ENCODE results near the gene SSH3.

The SSH3 gene, protein sequence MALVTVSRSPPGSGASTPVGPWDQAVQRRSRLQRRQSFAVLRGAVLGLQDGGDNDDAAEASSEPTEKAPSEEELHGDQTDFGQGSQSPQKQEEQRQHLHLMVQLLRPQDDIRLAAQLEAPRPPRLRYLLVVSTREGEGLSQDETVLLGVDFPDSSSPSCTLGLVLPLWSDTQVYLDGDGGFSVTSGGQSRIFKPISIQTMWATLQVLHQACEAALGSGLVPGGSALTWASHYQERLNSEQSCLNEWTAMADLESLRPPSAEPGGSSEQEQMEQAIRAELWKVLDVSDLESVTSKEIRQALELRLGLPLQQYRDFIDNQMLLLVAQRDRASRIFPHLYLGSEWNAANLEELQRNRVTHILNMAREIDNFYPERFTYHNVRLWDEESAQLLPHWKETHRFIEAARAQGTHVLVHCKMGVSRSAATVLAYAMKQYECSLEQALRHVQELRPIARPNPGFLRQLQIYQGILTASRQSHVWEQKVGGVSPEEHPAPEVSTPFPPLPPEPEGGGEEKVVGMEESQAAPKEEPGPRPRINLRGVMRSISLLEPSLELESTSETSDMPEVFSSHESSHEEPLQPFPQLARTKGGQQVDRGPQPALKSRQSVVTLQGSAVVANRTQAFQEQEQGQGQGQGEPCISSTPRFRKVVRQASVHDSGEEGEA

DNA sequence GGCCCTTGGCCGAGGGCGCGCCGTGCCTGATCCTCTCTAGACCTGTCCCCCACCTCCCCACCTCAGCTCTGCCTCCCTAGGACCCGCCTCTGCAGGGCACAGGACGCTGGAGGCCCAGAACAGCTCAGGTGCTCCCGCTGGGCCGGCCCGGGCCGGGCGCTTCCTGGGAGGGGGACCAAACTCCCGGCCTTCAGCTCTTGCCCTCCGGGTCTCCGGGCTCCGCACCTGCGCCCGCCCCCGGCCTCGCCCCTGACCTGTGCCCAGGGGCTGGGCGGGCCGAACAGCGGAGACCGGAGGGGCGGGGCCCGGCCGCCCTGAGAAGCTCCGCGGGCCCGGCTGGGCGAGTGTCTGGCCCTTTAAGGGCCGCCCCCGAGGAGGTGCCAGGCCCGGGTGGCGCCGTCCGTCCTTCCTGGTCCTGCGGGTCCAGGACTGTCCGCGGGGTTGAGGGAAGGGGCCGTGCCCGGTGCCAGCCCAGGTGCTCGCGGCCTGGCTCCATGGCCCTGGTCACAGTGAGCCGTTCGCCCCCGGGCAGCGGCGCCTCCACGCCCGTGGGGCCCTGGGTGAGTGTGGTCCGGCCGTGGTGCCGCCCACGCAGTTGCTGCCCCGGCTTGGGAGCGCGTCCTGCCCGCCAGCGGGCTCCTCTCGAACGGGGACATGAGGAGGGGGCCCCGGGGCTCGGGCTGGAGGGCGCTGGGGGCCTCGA lies at the start of gene SSH3:
TSS of gene SSH3 (plus strand) at position 399 of the 703 bp plus-strand sequence. CDS start at position 495, 96 bp downstream.
- peak; percentile 64 for DNase-seq

DNA sequence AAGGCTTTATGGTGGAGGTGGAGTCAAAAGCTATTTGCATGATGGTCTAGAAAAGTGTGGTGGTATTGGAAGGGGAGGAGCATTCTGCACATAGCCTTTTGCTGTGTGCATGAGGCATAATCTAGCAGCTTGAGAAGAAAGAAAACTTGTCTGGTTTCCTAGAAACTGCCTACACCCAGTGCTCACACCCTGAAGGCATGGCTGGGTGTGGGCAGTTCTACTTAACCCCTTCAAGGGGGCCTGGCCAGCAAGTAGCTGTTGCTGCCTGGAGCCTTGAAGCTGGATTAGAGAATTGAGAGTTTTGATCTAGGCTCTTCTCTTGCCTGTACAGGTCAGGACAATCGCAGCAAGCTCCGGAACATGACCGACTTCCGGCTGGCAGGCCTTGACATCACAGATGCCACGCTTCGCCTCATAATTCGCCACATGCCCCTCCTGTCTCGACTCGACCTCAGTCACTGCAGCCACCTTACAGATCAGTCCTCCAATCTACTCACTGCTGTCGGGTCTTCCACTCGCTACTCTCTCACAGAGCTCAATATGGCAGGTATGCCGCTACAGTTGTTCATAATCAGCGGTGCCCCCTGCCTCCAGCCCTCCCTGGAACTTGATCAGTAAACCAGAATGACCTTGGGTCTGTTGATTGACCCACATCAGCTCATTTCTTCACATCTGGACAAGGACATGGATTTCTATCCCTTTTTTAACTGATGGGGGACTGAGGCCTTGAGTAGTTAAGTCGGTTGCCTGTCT lies 49.3 kb upstream of the SSH3 start:
- no peak for DNase-seq

DNA sequence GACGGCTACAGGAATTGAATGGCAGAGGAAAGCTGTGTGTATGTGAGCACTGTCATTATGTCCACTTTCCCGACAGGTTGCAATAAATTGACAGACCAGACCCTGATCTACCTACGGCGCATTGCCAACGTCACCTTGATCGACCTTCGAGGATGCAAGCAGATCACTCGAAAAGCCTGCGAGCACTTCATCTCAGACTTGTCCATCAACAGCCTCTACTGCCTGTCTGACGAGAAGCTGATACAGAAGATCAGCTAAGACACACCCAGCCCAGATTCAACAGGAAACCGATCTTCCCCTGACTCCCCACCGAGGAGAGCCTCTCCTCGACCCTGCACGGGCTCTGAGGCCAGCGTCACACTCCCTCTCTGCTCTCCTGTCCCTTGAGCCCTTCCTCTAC lies 48.5 kb upstream of the SSH3 start:
- no peak for DNase-seq

DNA sequence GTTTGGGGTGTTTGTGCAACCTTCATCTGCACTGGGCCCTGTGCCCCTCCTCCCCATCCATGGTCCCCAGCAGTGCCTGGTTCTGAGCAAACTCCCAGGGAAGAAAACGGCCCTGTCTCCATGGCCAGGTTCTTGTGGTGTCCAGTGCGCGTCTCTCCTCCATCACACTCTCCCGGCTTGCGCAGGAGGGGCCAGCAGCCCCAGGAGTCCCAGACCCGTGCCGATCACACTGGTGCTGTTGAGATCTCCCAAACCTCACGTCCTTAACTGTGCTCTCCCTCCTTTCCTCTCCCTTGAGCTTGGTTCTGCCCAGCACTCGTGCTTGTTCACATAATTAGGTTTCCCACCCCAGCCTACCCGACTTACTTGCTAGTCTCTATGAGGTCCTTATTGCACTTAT lies 48.0 kb upstream of the SSH3 start:
- no peak for DNase-seq

DNA sequence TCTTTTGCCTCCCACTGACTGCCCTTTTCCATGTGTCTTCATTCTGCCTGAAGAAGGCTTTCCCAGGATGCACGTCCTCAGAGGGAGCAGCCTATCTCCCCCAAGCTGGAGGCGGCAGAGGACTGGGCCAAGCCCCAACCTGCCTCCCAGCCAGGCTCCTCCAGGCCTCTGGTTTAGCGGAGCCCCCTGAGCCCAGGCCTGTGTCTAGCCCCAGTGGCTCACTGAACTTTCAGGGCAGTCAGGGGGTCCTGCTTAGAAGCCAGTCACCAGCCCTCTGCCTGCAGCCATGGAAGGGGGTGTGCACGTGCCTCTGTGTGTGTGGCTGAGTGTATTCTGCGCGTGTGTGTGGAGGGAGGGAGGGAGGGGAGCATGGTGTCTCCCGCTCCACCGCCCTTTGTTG lies 47.5 kb upstream of the SSH3 start:
- no peak for DNase-seq

DNA sequence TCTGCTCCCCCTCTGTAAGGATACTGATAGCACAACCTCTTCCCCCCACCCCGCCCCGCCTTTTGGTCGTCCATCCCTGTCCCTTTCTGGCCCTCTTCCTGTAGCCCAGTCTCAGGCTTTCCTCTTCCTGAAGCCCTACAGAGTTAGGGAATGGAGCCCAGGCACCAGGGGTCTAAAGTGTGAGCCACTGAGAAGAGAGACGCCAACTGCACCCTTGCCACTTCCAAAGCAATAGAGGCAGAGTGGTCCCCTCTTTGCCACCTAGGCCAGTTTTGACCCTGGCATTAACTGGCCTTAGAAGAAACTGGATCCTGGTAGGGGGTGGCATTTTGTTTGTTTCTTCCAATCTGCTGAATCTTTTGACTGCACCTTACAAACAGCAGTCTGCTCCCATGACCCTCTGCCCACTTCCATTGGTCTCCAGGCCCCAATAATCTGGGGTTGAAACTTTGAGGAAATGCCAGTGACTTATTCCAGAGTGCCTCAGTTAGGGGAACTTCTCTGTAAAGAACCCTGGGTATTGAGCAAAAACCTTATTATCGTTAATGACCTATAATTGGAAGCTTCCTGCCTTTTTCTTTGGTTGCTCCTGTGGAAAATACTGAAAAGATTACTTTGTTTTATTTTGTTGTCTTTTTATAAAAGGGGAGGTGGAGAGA lies 46.7 kb upstream of the SSH3 start:
- DNase-seq, result no peak

DNA sequence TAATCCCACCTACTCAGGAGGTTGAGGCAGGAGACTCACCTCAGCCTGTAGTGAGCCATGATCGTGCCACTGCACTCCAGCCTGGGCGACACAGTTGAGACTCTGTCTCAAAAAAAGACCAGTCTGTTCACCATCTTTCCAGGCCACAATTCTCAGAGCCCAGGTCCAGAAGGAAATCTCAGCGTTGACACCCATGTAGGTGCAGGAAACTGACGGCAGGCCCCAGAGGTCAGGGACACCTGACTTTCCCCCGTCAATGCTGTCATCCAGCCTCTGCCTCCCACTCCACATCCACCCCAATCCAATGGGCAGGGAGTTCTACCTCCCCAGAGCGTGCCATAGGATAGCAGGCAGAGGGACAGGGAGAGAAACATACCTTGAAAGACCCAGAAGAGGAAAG lies 42.9 kb upstream of the SSH3 start:
- no peak for DNase-seq

DNA sequence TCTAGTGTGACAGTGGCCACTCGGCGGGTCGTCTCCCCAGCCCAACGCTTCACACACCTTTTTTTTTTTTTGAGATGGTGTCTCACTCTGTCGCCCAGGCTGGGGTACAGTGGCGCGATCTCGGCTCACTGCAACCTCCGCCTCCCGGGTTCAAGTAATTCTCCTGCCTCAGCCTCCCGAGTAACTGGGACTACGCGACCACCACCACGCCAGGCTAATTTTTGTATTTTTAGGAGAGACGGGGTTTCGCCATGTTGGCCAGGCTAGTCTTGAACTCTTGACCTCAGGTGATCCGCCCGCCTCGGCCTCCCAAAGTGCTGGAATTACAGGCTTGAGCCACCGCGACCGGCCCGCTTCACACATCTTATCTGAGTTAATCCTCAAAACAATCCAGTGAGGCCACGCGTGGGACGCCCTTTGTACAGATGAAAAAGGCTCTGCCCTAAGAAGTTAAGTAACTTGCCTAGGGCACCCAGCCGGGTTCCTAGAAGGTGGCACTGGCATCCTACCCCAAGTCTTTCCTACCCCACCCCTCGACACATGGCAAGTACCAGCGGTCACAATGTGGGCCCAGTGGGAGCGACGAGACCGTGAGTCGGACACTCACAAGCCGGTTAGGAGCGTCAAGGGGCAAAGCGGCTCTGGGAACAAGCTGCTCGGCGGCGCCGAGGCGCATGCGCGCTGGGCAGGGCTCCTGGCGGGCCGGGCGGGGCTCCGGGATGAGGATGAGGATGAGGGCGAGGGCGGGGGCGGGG lies 42.3 kb upstream of the SSH3 start:
- DNase-seq, result peak; percentile 59

DNA sequence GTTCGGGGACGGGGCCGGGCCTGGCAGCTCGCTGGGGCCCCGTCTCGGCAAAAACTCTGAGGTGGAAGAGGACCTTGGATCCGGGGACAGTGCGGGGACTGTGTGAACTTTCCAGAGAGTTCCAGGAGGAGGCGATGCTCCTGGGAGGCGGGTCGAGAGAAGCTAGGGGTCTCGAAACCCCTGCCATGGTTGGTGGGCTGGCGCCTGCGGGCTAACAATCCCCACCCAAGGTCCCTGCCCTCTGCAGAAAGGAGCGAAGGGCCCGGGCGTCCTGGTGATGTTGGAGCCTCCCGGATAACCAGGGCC lies 41.7 kb upstream of the SSH3 start:
- no peak for DNase-seq

DNA sequence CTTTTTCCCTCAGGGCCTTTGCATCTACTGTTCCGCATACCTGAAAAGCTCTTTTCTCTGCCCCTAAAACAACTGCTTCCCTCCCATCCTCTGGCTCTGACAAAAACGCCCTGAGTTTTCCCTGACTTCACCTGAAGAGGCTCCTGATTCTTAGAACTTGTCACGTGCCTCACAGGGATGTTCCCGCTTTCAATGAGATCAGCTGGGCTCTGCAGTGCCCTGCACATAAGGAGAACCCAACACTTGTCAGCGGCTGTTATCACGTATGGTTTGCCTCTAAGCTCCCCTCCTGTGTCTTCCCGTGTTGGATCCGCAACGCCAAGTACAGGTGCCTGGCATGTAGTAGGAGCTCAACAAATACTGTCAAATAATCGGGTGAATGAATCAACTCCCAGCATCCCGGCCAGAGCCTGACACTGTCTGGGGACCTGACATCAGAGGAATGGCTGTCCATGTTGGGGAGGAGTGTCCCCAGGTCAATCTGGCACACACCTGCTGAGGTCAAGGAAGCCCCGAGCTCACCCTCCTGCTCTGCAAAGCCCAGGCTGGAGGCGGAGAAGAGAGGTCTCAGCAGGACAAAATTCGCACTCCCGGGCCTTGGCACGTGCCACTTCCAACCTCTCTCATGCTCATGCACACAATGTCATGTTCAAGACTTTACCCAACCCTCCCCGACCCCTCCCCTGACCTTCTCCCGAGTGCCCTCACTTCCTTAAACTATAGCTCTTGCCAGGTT lies 41.2 kb upstream of the SSH3 start:
- no peak for DNase-seq

DNA sequence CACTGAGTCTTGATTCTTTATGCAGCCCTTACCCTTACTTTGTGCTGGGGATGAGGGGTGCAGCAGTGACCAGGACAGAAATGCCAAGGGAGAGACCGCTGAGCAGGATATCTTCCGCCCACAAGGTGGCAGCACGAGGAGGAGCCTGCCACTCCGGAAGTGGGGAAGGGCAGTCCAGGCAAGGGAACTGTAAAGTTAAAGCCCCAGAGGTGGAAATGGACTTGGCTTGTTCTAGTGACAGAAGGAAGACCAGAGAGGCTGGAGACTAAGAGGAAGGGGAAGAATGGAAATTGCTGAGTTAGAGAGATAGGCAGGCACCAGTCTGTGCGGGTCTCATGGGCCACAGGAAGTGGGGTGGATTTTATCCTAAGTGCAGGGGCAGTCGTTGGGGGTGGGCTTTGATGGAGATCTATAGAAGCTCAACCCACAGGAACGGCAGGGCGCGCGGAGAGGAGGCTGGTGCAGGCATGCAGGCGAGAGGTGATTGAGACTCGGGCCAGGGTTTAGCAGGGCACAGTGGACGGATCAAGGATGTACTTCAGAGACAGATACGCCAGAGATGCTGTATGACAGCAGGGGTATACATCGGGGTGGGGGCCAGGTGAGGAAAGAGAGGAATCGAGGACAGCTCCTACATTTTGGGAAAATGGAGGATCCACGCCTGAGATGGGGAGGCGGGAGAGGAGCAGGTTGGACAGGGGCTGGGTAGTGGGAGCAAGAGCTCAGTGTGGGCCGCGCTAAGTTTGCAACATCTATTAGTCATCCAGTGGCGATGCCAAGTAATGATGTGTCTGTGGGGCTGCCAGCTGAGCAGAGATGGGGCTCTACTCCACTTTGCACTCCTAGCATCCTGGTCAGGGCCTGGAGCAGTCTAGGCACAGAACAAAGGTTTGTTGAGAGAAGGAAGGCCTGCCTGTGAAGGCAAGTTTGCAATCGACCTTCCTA lies 40.3 kb upstream of the SSH3 start:
- DNase-seq, result peak; percentile 84

DNA sequence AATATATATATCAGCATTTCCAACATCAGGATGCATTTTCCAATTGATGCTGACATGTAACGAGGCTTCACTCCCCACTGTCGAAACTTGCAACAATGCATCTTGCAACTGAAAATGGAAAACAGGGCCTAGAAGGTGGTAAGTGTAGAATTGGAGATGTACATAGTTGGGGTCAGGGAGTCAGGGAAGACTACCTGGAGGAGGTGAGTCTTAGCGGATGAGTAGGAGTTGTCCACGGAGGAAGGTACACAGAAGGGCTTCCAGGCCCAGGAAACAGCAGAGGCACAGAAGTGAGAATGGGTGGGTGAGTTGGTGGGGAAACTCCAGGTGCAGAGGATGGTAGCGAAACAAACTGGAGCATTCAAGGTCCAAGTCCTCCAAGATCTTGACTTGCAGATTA lies 39.1 kb upstream of the SSH3 start:
- DNase-seq, result no peak

DNA sequence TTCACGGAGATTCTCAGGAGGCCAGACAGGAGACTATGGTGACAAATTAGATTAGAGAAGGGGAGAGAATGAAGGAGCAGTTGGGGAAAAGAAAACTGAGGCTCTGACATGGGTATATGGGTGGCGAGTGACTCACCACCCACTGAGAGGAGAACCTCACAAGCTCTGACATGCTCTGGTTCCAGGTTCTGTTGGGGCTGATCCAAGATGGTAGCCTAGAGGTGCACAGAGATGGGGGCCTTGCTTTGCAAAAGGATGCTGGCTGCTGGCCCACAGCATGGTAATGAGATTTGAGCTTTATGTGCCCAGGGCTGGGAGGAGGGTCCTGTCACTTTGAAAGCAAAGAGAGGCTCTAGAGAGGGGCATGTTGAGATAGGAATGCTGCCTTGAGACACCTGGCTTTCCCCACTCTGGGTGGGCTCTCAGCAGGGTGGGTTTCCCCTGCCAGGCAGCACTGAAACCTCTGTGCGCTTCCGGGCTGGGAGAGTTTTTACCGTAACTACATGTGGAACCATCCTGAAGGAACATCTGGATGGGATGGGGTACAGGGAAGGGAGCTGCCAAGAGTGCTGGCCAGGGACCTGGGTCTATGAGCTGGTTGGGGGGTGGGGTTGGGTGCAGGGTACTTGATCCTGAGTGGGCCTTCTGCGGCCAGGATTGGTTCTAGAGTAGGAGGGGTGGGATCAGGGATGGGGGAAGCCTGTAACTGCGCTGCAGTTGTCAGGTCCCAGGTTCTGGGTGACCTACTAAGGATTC lies 38.3 kb upstream of the SSH3 start:
- no peak for DNase-seq

DNA sequence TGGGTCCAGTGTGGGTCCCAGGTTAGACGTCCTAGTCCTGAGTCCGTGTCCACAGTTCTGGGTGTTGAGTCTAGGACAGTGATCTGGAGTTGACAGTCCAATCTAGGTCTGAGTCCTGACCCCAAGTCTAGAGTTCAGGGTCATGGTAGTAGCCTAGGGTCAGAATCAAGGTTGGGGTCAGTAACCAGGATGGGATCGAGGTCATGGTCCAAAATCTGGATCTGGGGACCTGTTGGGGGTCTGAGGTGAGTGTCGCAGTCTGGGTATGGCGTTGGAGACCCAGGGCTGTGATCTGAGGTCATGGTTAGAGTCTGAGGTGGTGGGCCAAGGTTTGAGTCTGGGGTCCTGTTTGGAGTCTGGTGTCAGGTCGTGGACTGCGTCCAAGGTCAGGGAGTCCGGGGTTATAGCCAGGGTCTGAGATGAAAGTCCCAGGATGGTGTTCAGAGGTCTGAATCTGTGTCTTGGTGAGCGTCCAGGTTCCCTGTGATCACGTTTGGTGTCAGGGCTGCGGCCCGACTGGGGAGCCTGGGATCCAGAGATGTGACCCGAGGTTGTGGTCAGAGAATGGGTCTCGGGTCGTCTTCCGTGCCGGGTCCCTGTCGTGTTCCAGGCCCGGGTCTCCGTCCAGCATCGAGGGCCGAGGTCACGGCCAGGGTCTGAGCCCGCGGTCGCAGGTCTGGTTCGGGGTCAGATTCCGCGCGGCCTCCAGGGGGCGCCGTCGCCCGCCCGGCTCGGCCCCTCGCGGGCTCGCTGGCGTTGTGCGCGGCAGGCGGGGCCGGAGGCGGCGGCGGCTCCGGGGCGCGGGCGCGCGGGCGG lies 37.5 kb upstream of the SSH3 start:
- DNase-seq, result peak; percentile 86

DNA sequence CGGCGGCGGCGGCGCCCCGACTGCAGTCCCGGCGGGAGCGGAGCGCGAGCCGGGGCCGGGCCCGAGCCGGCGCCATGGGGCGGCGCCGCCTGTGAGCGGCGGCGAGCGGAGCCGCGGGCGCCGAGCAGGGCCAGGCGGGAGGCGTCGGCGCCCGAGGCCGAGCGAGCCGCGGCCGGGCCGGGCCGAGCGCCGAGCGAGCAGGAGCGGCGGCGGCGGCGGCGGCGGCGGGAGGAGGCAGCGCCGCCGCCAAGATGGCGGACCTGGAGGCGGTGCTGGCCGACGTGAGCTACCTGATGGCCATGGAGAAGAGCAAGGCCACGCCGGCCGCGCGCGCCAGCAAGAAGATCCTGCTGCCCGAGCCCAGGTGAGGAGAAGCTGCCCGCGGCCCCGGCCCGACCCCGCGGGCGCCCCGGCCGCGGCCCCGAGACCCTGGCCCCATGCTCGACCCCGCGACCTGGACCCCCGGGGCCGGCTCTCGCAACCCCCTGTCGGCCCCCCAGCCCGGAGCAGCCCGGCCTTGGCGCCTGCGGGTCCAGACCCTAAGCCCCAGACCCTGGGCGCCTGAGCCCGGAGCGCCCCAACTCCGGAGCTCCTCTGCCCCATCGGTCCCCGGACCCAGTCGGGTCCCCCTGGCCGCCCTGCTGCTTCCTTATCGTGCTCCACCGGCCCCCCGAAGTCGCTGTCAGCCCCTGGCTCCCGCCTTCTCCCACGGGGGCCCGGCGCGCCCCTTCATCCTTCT lies 36.7 kb upstream of the SSH3 start, which contains the start of gene GRK2:
TSS of gene GRK2 (plus strand) at position 25 of the 739 bp plus-strand sequence. CDS start at position 252, 227 bp downstream.
- peak; percentile 64 for DNase-seq

DNA sequence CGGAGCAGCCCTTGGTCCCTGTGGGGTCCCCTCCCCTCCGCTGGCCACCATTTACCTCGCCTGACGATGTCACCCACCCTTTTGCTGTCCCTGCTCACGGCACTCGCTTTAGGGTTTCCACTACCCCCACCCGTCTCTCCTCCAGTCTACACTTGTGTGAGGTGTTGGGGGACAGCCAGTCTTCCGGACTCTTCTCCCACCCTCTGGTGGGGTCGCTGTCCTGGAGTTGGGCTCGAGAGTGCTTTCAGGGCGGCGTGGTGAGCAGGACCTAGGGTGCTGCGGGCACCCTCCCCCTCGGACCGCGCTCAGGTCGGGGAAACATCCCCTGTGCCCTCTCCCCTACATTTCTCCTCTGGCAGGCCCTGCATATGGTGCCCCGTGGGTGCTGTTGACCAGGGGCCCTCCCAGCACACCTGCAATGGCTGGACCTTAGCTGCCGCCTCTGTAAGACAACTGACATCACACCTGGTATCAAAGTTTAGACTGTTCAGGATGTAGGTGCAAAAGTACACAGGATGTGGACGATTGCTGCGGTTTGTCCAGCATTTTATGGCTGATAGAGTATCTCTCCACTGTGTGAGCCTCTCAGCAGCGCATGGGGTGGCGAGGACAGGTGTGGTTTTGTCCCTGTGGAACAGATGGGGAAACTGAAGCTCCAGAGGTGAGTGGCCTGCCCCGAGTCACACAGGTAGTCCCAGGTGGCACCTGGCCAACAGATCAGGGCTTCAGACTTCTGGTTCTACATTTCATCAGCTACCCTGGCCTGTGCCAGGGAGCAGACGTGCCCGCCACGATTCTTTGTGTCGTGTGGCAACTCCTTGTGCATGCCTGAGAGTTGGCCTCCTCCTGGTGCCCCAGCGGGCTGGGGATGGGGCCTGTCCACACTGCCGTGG lies 35.9 kb upstream of the SSH3 start:
- DNase-seq, result peak; percentile 63

Measured in CD4-positive, alpha-beta T cell treated with Interleukin-17A for 4 hours (primary cell).